ENCODE results near the gene PTGIS. TPM values are rescaled to one million over a fixed set of nuclear protein-coding genes. Genes with fewer than 3 reads are reported as not detected.

PTGIS gene
- total RNA-seq, 1 donor, result 89.8 TPM

GRCh38 chr20:49570161-49570827, 2.4 kb upstream of the PTGIS start:
- no peak overlapping the region for H3K4me2 ChIP-seq (ENCODE audit: insufficient read depth, low read length)
- H4K20me1 ChIP-seq (ENCODE audit: insufficient read depth, low read length), result no peaks in the 10 kb centered on the region
- H2AFZ ChIP-seq (ENCODE audit: low read length), result no peak overlapping the region
- H3K9me3 ChIP-seq (ENCODE audit: low read depth, low read length), result no peaks in the 10 kb centered on the region
- H3K4me1 ChIP-seq (ENCODE audit: insufficient read depth, low read length), result peaks cover 19% of the 10 kb centered on the region
- no peaks in the 10 kb centered on the region for H3K36me3 ChIP-seq (ENCODE audit: insufficient read depth, low read length)
- no peak overlapping the region for H3K4me3 ChIP-seq (ENCODE audit: insufficient read depth, low read length)
- no peak for DNase-seq (ENCODE audit: insufficient read length, low spot score, missing footprints)
- H3K79me2 ChIP-seq (ENCODE audit: insufficient read depth, low read length), result no peaks in the 10 kb centered on the region
- H3K27ac ChIP-seq (ENCODE audit: low read depth, low read length), result no peak overlapping the region
- no peak for TF ChIP-seq CTCF (IDR thresholded peaks at IDR 0.05; ENCODE audit: extremely low read depth, low read depth, low read length)
- peaks cover 16% of the 10 kb centered on the region for H3K27me3 ChIP-seq (ENCODE audit: insufficient read depth, low read length)

DNA sequence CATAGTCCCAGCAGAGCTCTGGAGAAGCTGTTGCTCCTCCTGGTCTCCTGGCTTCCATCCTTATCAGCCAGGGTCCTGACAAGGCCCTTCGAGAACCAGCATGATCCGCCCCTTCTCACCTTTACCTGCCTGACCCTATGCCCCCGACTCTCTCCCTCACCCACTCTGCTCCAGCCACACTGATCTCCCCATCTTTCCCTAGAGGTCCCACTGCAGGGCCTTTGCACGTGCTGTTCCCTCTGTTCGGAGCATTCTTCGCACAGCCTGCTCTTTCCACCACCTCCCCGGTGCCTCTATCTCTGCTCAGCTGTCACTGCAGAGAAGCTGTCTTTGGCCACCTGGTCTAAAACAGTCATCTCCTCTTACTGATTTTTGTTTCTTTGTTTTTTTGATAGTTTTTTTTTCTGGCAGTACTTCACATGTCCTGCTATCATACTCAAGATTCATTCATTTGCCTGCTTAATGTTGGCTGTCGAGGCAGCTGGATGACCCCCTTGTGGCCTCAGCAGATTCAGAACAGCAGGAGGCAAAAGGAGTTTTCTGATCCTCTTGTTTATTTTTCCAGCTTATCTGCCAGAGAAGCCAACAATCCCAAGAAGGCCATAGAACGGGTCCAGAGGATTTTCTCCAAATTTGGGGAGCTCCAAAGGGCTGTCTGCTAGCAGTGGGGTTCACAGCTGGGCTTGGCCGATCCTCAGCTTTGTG, 1.6 kb upstream of the PTGIS start:
- DNase-seq (ENCODE audit: insufficient read length, low spot score, missing footprints), result no peak
- no peaks in the 10 kb centered on the region for H3K79me2 ChIP-seq (ENCODE audit: insufficient read depth, low read length)
- TF ChIP-seq CTCF (IDR thresholded peaks at IDR 0.05; ENCODE audit: extremely low read depth, low read depth, low read length), result no peak
- H2AFZ ChIP-seq (ENCODE audit: low read length), result no peak overlapping the region
- peaks cover 17% of the 10 kb centered on the region for H3K4me1 ChIP-seq (ENCODE audit: insufficient read depth, low read length)
- no peaks in the 10 kb centered on the region for H4K20me1 ChIP-seq (ENCODE audit: insufficient read depth, low read length)
- no peaks in the 10 kb centered on the region for H3K36me3 ChIP-seq (ENCODE audit: insufficient read depth, low read length)
- no peak overlapping the region for H3K4me3 ChIP-seq (ENCODE audit: insufficient read depth, low read length)
- no peak overlapping the region for H3K27ac ChIP-seq (ENCODE audit: low read depth, low read length)
- peaks cover 16% of the 10 kb centered on the region for H3K27me3 ChIP-seq (ENCODE audit: insufficient read depth, low read length)
- H3K4me2 ChIP-seq (ENCODE audit: insufficient read depth, low read length), result no peak overlapping the region
- H3K9me3 ChIP-seq (ENCODE audit: low read depth, low read length), result no peaks in the 10 kb centered on the region

- peak; percentile 68 for DNase-seq (ENCODE audit: insufficient read length, low spot score, missing footprints)
- Histone ChIP-seq H3K4me2 (ENCODE audit: insufficient read depth, low read length) (peak overlapping the region; percentile 55), H3K4me1 (ENCODE audit: insufficient read depth, low read length) (peaks cover 7% of the 10 kb centered on the region), H3K4me3 (ENCODE audit: insufficient read depth, low read length) (peak overlapping the region; percentile 47), H4K20me1 (ENCODE audit: insufficient read depth, low read length) (no peaks in the 10 kb centered on the region), H3K79me2 (ENCODE audit: insufficient read depth, low read length) (no peaks in the 10 kb centered on the region), H2AFZ (ENCODE audit: low read length) (no peak overlapping the region), H3K36me3 (ENCODE audit: insufficient read depth, low read length) (no peaks in the 10 kb centered on the region), H3K27me3 (ENCODE audit: insufficient read depth, low read length) (peaks cover 16% of the 10 kb centered on the region), H3K9me3 (ENCODE audit: low read depth, low read length) (no peaks in the 10 kb centered on the region), H3K27ac (ENCODE audit: low read depth, low read length) (no peak overlapping the region)
- no peak for TF ChIP-seq CTCF (IDR thresholded peaks at IDR 0.05; ENCODE audit: extremely low read depth, low read depth, low read length)
Measured at GRCh38 chr20:49568278-49569151, 578 bp upstream of the PTGIS start.
